A549 treated with GW870086 at 1 μM for 4 hours (cell line): ENCODE results near the gene MUC5AC. TPM values are rescaled to one million over a fixed set of nuclear protein-coding genes. Genes with fewer than 3 reads are reported as not detected.

Source experiments
- total RNA-seq: library from RNA; stranded (reverse); fragments of 200-300 nt; extraction: Qiagen RNA extraction; gene quantifications from 5 replicates; pipeline ENCODE4 v1.2.3, GENCODE V29; 2022; ENCODE audit warnings: low read depth

Gene MUC5AC
- total RNA-seq: 1.5 to 2.3 TPM (median 2.0 TPM) in 5 replicates

GRCh38 chr11:1157645-1158591 is at the start of gene MUC5AC:
Gene MUC5AC (plus strand): TSS chr11:1157953. CDS start chr11:1158000, 47 bp downstream.

GRCh38 chr11:1222491-1223345 is 65.0 kb downstream of the MUC5AC start, which contains the start of gene MUC5B:
Gene MUC5B (plus strand): TSS chr11:1223066. CDS start chr11:1223124, 58 bp downstream.

Other genes with a start within 250 kb of the MUC5AC start
- gene CHID1, start 247.1 kb upstream of the MUC5AC start, total RNA-seq: 71.0 to 80.8 TPM (median 73.7 TPM) in 5 replicates
- 33.0 to 41.4 TPM (median 36.8 TPM) in 5 replicates for gene AP2A2, start 232.1 kb upstream of the MUC5AC start, total RNA-seq
- 0.01 TPM in 1 of 5 replicates, not detected in the others for gene MUC6, start 121.2 kb upstream of the MUC5AC start, total RNA-seq
- gene MUC2, start 83.1 kb upstream of the MUC5AC start, total RNA-seq: 0.07 to 0.24 TPM (median 0.11 TPM) in 5 replicates
- 2.0 to 4.3 TPM (median 3.3 TPM) in 5 replicates for gene MUC5B, start 65.1 kb downstream of the MUC5AC start, total RNA-seq
- 34.2 to 52.3 TPM (median 48.8 TPM) in 5 replicates for gene TOLLIP, start 151.7 kb downstream of the MUC5AC start, total RNA-seq
- gene BRSK2, start 232.0 kb downstream of the MUC5AC start, total RNA-seq: 5.9 to 6.7 TPM (median 6.2 TPM) in 5 replicates